ENCODE measurements around the gene EFNA1.
"Not testable (repeated sequence)": the region's sequence is repeated elsewhere in the genome, so short reads cannot be mapped to it uniquely, and the experiment has no call there.

GRCh38 chr1:155164625-155165024 is 36.9 kb downstream of the EFNA1 start:
- TF ChIP-seq CTCF (conservative IDR thresholded peaks at IDR 0.05; ENCODE audit: low read length); EZH2phosphoT487 (IDR thresholded peaks at IDR 0.05; ENCODE audit: borderline replicate concordance, low read depth, low read length): not testable (repeated sequence)

Measured in OCI-LY7 (cell line).